Stomach (tissue), 4 donors: Measurements from ENCODE around the gene CECR2.

Source experiments
- EP300 ChIP-seq: sonication (generic); formaldehyde crosslinking; IDR thresholded peaks from one replicate; pipeline ENCODE4 v1.6.1; 2017; ENCODE audit warnings: antibody characterized with exemption
- POLR2A ChIP-seq, 4 donors: fragments of 450-650 bp; IDR thresholded peaks; one replicate each; pipeline ENCODE4 v1.6.1; 2016; ENCODE audit warnings: antibody characterized with exemption in 4 of 4, control low read depth in 2 of 4, mild to moderate bottlenecking in 1 of 4, moderate library complexity in 1 of 4
- POLR2AphosphoS5 ChIP-seq, 3 donors: sonication (generic); formaldehyde crosslinking; IDR thresholded peaks; one replicate each; pipeline ENCODE4 v1.6.1; 2016; ENCODE audit warnings: antibody characterized with exemption in 3 of 3
- TF ChIP-seq, protein P1 (sequence below), 7 experiments: fragments of 450-650 bp in 4 of 7; fragments of 200-600 bp in 3 of 7; sonication (generic) in 3 of 7; IDR thresholded peaks; one replicate each; pipeline ENCODE4 v1.5.1; 2016 to 2019; ENCODE audit warnings: antibody characterized with exemption in 7 of 7, control low read depth in 2 of 7, mild to moderate bottlenecking in 1 of 7

DNA sequence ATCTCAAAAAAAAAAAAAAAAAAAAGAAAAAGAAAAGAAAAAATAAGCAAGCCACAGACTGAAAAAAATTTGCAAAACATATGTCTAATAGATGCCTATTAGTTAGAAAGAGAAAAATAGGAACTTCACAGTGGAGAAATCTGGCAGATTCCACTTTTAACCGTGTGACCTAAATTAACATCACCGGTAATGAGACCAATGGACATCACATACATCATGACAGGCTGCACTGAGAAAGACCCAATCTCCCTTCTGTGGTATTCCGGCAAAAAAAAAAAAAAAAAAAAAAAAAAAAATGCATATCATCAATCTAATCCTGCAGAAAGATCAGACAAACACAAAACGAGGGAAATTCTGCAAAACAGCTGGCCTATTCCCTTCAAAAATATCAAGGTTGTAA is 46.7 kb upstream of the CECR2 start:
- TF ChIP-seq, protein P1, sequence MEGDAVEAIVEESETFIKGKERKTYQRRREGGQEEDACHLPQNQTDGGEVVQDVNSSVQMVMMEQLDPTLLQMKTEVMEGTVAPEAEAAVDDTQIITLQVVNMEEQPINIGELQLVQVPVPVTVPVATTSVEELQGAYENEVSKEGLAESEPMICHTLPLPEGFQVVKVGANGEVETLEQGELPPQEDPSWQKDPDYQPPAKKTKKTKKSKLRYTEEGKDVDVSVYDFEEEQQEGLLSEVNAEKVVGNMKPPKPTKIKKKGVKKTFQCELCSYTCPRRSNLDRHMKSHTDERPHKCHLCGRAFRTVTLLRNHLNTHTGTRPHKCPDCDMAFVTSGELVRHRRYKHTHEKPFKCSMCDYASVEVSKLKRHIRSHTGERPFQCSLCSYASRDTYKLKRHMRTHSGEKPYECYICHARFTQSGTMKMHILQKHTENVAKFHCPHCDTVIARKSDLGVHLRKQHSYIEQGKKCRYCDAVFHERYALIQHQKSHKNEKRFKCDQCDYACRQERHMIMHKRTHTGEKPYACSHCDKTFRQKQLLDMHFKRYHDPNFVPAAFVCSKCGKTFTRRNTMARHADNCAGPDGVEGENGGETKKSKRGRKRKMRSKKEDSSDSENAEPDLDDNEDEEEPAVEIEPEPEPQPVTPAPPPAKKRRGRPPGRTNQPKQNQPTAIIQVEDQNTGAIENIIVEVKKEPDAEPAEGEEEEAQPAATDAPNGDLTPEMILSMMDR (IDR thresholded peaks at IDR 0.05): no peak
- TF ChIP-seq EP300 (no peak), POLR2AphosphoS5 (IDR thresholded peaks at IDR 0.05) (no peak), POLR2A (IDR thresholded peaks at IDR 0.05) (no peak)
